HFFc6 (cell line): ENCODE results near the gene PARP15. TPM values are rescaled to one million over a fixed set of nuclear protein-coding genes. Genes with fewer than 3 reads are reported as not detected.

ENCODE experiments used
- DNase-seq: peaks from one replicate; pipeline ENCODE4 v3.0.0-alpha.2; 2018
- H3K27ac Mint-ChIP-seq: 2 replicates; pipeline ENCODE4 v1.8.0; 2020; ENCODE audit warnings: mild to moderate bottlenecking, mixed read lengths
- H3K27me3 Mint-ChIP-seq: 2 replicates; pipeline ENCODE4 v1.8.0; 2021; ENCODE audit warnings: mild to moderate bottlenecking, moderate library complexity, mixed read lengths; ENCODE audit not compliant: insufficient read depth
- H3K36me3 Mint-ChIP-seq: 2 replicates; pipeline ENCODE4 v1.8.0; 2021; ENCODE audit warnings: low read depth, mixed read lengths
- H3K4me1 Mint-ChIP-seq: 2 replicates; pipeline ENCODE4 v1.8.0; 2020; ENCODE audit warnings: low read depth, mixed read lengths
- H3K4me3 Mint-ChIP-seq: 2 replicates; pipeline ENCODE4 v1.8.0; 2020; ENCODE audit warnings: mild to moderate bottlenecking, moderate library complexity, mixed read lengths
- H3K9me3 Mint-ChIP-seq: 2 replicates; pipeline ENCODE4 v1.8.0; 2020; ENCODE audit warnings: mild to moderate bottlenecking, mixed read lengths
- CTCF ChIP-seq: fragments of 200-600 bp; sonication (generic); IDR thresholded peaks from 2 replicates; pipeline ENCODE4 v1.5.0; 2021; ENCODE audit warnings: antibody characterized with exemption, mild to moderate bottlenecking
- total RNA-seq, 6 experiments: library from RNA; stranded (reverse); fragmentation: NEBNext Ultra II Directional; extraction: Animal tissue kit (Norgen Biotek cat#: 25700); gene quantifications; 2 replicates in 1 of 6; 3 replicates in 5 of 6; pipeline ENCODE4 v1.2.3, GENCODE V29; 2021

PARP15 gene
- total RNA-seq, 6 experiments from 2014 or later = not detected

DNA sequence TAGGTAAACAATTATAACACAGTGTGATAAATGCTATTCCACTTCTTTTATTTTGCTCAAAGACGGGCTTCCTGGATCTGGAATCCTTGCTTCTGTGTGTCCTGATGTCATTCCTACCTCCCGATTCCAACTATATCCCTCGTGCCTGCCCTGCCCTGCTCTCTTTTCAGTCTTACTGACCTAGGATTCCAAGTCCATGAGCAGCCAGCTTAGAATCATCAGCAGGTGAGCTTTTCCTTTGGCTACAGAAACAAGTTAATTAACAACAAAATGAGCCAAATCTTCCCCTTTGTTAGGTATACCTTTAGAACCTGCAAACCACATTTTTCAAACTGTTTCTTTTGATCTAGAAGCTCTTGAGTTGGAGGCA is 40.8 kb upstream of the PARP15 start:
- H3K27ac Mint-ChIP-seq = no peak overlapping the region
- no peaks in the 10 kb centered on the region for H3K9me3 Mint-ChIP-seq
- H3K4me1 Mint-ChIP-seq = peaks cover 34% of the 10 kb centered on the region
- no peak overlapping the region for H3K4me3 Mint-ChIP-seq
- TF ChIP-seq CTCF = no peak
- peaks cover 2% of the 10 kb centered on the region for H3K27me3 Mint-ChIP-seq
- no peak for DNase-seq
- H3K36me3 Mint-ChIP-seq = peaks cover 21% of the 10 kb centered on the region

- peaks cover 8% of the 10 kb centered on the region for H3K36me3 Mint-ChIP-seq
- TF ChIP-seq CTCF = no peak
- no peaks in the 10 kb centered on the region for H3K9me3 Mint-ChIP-seq
- H3K27ac Mint-ChIP-seq = no peak overlapping the region
- peaks cover 10% of the 10 kb centered on the region for H3K4me1 Mint-ChIP-seq
- H3K27me3 Mint-ChIP-seq = no peaks in the 10 kb centered on the region; the same call in 1 of the 2 replicates
- H3K4me3 Mint-ChIP-seq = no peak overlapping the region
- DNase-seq = no peak
These were observed 38.4 kb upstream of the PARP15 start for GRCh38 chr3:122538956-122539490.

DNA sequence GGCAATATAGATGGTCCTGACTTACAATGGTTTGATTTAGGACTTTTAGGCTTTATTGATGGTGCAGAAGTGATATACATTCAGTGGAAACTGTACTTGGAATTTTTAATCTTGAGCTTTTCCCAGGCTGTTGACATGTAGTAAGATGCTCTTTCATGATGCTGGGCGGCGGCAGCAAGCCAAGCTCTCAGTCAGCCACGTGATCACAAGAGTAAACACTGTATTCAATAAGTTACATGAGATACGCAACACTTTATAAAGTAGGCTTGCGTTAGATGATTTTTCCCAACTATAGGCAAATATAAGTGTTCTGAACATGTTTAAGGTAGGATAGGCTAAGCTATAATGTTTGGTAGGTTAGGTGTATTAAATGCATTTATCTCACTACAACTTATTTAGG is 31.3 kb upstream of the PARP15 start:
- DNase-seq = no peak
- no peak for TF ChIP-seq CTCF
- Mint-ChIP-seq H3K9me3 (no peaks in the 10 kb centered on the region), H3K4me3 (no peak overlapping the region), H3K36me3 (peaks cover 15% of the 10 kb centered on the region; the same call in 1 of the 2 replicates), H3K4me1 (no peaks in the 10 kb centered on the region), H3K27ac (no peak overlapping the region), H3K27me3 (no peaks in the 10 kb centered on the region)

GRCh38 chr3:122548076-122548475 is 29.4 kb upstream of the PARP15 start:
- Mint-ChIP-seq H3K4me1 (no peaks in the 10 kb centered on the region), H3K4me3 (no peak overlapping the region)
- DNase-seq = no peak

DNA sequence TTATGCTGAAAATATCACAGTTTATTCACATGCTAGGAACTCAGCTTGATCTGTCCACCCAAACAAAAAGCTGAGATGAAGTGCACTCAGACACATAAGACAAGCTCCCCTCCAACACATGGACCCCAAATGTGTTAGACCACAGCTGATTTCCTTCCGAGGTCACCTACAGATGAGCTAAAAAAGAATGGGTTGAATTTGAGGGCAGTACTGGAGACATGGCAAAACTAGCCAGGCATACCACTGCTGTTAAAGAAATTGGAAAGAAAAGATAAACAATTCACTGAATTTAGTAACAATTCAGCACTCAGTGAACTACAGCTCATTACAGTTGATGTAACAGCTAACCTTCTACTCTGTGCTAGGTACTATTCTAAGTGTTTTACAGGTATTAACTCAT is 28.8 kb upstream of the PARP15 start:
- Mint-ChIP-seq H3K27me3 (no peaks in the 10 kb centered on the region), H3K4me3 (no peak overlapping the region), H3K27ac (no peak overlapping the region), H3K36me3 (peaks cover 15% of the 10 kb centered on the region; the same call in 1 of the 2 replicates), H3K4me1 (no peaks in the 10 kb centered on the region), H3K9me3 (no peaks in the 10 kb centered on the region)
- DNase-seq = no peak
- no peak for TF ChIP-seq CTCF

More at GRCh38 chr3:122548076-122548475, 29.4 kb upstream of the PARP15 start:
- Mint-ChIP-seq H3K27me3 (no peaks in the 10 kb centered on the region), H3K36me3 (peaks cover 15% of the 10 kb centered on the region; the same call in 1 of the 2 replicates), H3K9me3 (no peaks in the 10 kb centered on the region), H3K27ac (no peak overlapping the region)
- no peak for TF ChIP-seq CTCF

DNA sequence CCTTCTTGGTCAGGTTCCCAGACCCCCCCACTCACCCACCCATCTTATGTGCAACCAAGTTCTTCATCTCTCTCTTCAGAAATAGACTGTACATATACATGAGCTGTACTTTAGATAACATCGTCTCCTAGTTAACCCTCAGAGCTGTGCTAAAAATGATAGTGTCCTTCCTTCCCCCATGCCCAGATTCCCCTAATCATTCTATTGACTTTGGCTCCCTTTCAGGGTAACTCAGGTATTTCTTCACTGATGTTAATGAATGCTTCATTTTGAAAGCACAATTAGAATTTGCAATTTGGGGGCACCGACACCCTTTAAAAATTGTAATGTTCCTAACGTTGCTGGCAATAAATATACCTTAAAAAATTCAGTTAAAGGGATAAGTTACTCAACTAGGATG is 24.3 kb upstream of the PARP15 start:
- Mint-ChIP-seq H3K4me3 (no peak overlapping the region), H3K27me3 (no peaks in the 10 kb centered on the region), H3K27ac (no peak overlapping the region), H3K36me3 (peaks cover 5% of the 10 kb centered on the region; the same call in 1 of the 2 replicates), H3K9me3 (no peaks in the 10 kb centered on the region), H3K4me1 (peaks cover 10% of the 10 kb centered on the region)
- TF ChIP-seq CTCF = no peak
- DNase-seq = no peak
